Measurements from ENCODE around the gene GPR4. TPM values are rescaled to one million over a fixed set of nuclear protein-coding genes. Genes with fewer than 3 reads are reported as not detected.

GPR4 gene
- polyA plus RNA-seq, 1 of the 3 experiments (the other 2 are of a cell fraction) = 0.69 TPM

GRCh38 chr19:45599286-45599685 lies 2.7 kb downstream of the GPR4 start:
- H3K9me2 ChIP-seq = no peaks in the 10 kb centered on the region
- H3F3A ChIP-seq (replicated peaks; ENCODE audit: insufficient read depth) = peaks cover 9% of the 10 kb centered on the region
- POLR2A ChIA-PET = no interaction called here
- H3K4me2 ChIP-seq = no peak overlapping the region
- no peak overlapping the region for H2AFZ ChIP-seq (ENCODE audit: low read depth)
- TF ChIP-seq GATA2 (CRISPR knock-in tag; IDR thresholded peaks at IDR 0.05) = no peak
- TF ChIP-seq RFX5 (IDR thresholded peaks at IDR 0.05; ENCODE audit: low read length) = no peak
- TF ChIP-seq USF1 (IDR thresholded peaks at IDR 0.05; ENCODE audit: borderline replicate concordance, low read depth) = no peak
- no peak for TF ChIP-seq CTCF (IDR thresholded peaks at IDR 0.05)
- TF ChIP-seq GABPA (IDR thresholded peaks at IDR 0.05; ENCODE audit: low read depth) = no peak
- TF ChIP-seq PBX3 (IDR thresholded peaks at IDR 0.05) = no peak
- TF ChIP-seq JUND (IDR thresholded peaks at IDR 0.05) = no peak
- no peak for TF ChIP-seq IRF3 (IDR thresholded peaks at IDR 0.05; ENCODE audit: low read depth, low read length)
- TF ChIP-seq MXI1 (IDR thresholded peaks at IDR 0.05; ENCODE audit: low read depth, low read length) = no peak
- no peak for TF ChIP-seq TEAD4 (IDR thresholded peaks at IDR 0.05; ENCODE audit: borderline replicate concordance, insufficient read depth)
- TF ChIP-seq ZBTB33 (IDR thresholded peaks at IDR 0.05; ENCODE audit: borderline replicate concordance, low read depth) = no peak
- peak; percentile 51 for DNase-seq
- no peak overlapping the region for H3K9ac ChIP-seq
- no peaks in the 10 kb centered on the region for H4K20me1 ChIP-seq (ENCODE audit: insufficient read depth)
- CTCF ChIA-PET = interaction anchor here (0.7 to 3.5 kb wide), 3 partner anchors 8 to 44 kb away, joined by 3 to 18 read pairs (median 3); no protein-coding TSS in a partner anchor
- 48% methylated on average over 10 of the region's 13 CpGs for WGBS (ENCODE audit: low lambda C conversion rate)
- H3K27ac ChIP-seq (ENCODE audit: low read depth in 2 of 2, low read length in 1 of 2) = no peak overlapping the region
- H3K79me2 ChIP-seq (ENCODE audit: insufficient read depth) = no peaks in the 10 kb centered on the region
- H3K4me3 ChIP-seq (ENCODE audit: low read depth in 2 of 2, low read length in 1 of 2) = no peak overlapping the region
- H3K9me3 ChIP-seq = no peaks in the 10 kb centered on the region
- H3K4me1 ChIP-seq (ENCODE audit: control insufficient read depth in 1 of 2, insufficient read depth in 2 of 2, low read depth in 1 of 2, low read length in 1 of 2) = peaks cover 0 to 7% of the 10 kb centered on the region in 2 experiments; a peak in 1 of 4 replicates
- no peaks in the 10 kb centered on the region for H3K36me3 ChIP-seq (replicated peaks in 1 of 2; ENCODE audit: control insufficient read depth in 1 of 2, insufficient read depth in 2 of 2, low read length in 1 of 2)
- peaks cover 21% of the 10 kb centered on the region; the same call in 1 of the 2 replicates for H3K27me3 ChIP-seq (ENCODE audit: insufficient read depth)
